GM21528 (cell line): Measurements from ENCODE around the gene AMBRA1.

Source experiments
- ATAC-seq: cut with Tn5 transposase; IDR thresholded peaks from one replicate; pipeline ENCODE4 v1.9.1; 2021; ENCODE audit warnings: mild to moderate bottlenecking, moderate library complexity; ENCODE audit not compliant: unreplicated experiment, low FRiP score

AMBRA1 gene

GRCh38 chr11:46356924-46357482 is 236.8 kb downstream of the AMBRA1 start:
- ATAC-seq: no peak

GRCh38 chr11:46353698-46354097 is 240.1 kb downstream of the AMBRA1 start:
- no peak for ATAC-seq

- ATAC-seq: no peak
Observed at GRCh38 chr11:46352063-46352841, 241.6 kb downstream of the AMBRA1 start.

GRCh38 chr11:46351606-46352005 is 242.2 kb downstream of the AMBRA1 start:
- ATAC-seq: no peak

- no peak for ATAC-seq
Observed at GRCh38 chr11:46351148-46351547, 242.7 kb downstream of the AMBRA1 start.

DNA sequence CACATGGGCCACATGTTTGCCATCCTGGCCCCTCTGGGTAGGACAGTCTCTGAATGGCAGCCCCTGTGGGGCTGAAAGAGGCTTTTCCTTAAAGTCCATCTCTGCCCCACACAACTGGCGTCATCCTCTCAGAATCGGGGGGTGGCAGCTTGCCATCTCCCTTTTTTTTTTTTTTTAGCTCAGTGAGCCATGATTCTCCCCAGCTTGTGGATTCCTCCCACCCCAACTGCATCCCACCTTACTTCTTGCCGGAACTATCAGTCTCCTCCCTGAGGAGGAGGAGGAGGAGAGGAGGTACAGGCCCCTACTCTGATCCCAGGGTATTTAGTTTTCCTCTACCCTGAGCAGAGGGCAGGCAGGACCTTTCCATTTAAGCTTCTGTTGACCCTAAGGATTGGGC is 243.1 kb downstream of the AMBRA1 start:
- no peak for ATAC-seq

GRCh38 chr11:46348566-46349401 is 245.0 kb downstream of the AMBRA1 start:
- no peak for ATAC-seq

DNA sequence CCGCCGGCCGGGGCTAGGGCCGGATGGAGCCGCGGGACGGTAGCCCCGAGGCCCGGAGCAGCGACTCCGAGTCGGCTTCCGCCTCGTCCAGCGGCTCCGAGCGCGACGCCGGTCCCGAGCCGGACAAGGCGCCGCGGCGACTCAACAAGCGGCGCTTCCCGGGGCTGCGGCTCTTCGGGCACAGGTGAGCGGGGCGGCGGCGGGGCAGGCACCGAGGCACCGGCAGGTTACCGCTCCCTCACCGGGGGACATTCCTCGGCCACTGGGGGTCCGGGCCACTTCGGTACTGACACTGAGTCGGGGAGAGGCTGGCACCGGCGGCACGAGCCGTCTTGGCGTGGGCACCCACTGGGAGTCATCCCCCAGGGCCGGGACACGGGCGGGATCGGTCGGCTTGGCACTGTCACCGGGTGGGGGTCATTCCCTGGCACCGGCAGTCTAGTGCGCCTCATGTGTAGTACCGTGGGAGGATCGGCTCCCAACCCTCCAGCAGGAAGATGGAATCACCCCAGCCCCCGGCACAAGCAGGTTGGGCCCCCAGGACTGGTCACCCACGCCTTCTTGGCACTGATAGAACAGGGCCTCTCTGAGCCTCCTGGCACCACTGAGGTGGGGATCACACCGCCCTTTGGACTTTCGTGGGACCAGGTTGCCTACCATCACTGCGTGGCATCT is 246.0 kb downstream of the AMBRA1 start:
- peak; percentile 11 for ATAC-seq

- ATAC-seq: peak; percentile 64
Observed at GRCh38 chr11:46346886-46347636, 246.8 kb downstream of the AMBRA1 start, which contains the start of gene DGKZ. DGKZ (plus strand) TSS chr11:46347463; CDS start chr11:46347660, 197 bp downstream.
